NCI-H2081 treated with DMSO at 0.1 percent for 48 hours (cell line): ENCODE results near the gene LTBP2.

Source experiments
- DNase-seq: peaks from one replicate; lab custom pipeline; 2025; lab: John Stamatoyannopoulos, UW

LTBP2 gene

GRCh38 chr14:74571901-74572725 is 39.9 kb downstream of the LTBP2 start:
- DNase-seq: no peak

GRCh38 chr14:74571441-74571841 is 40.6 kb downstream of the LTBP2 start:
- DNase-seq: no peak

GRCh38 chr14:74570696-74571095 is 41.3 kb downstream of the LTBP2 start:
- DNase-seq: no peak

- DNase-seq: no peak
Measured at GRCh38 chr14:74569806-74570591, 42.0 kb downstream of the LTBP2 start.

GRCh38 chr14:74569387-74569786 is 42.6 kb downstream of the LTBP2 start:
- DNase-seq: no peak

- no peak for DNase-seq
Measured at GRCh38 chr14:74568911-74569310, 43.1 kb downstream of the LTBP2 start.

GRCh38 chr14:74568380-74568649 is 43.7 kb downstream of the LTBP2 start:
- DNase-seq: no peak

- no peak for DNase-seq
Measured at GRCh38 chr14:74567646-74568379, 44.2 kb downstream of the LTBP2 start.

- no peak for DNase-seq
Measured at GRCh38 chr14:74567219-74567618, 44.8 kb downstream of the LTBP2 start.

- no peak for DNase-seq
Measured at GRCh38 chr14:74566174-74567141, 45.6 kb downstream of the LTBP2 start.

GRCh38 chr14:74563586-74564159 is 48.4 kb downstream of the LTBP2 start:
- no peak for DNase-seq

GRCh38 chr14:74563233-74563585 is 48.8 kb downstream of the LTBP2 start:
- DNase-seq: no peak

GRCh38 chr14:74562515-74563232 is 49.4 kb downstream of the LTBP2 start:
- no peak for DNase-seq

GRCh38 chr14:74558655-74559054 is 53.4 kb downstream of the LTBP2 start:
- DNase-seq: no peak

GRCh38 chr14:74557691-74558090 is 54.3 kb downstream of the LTBP2 start:
- DNase-seq: no peak

GRCh38 chr14:74555476-74556050 is 56.5 kb downstream of the LTBP2 start:
- DNase-seq: no peak

GRCh38 chr14:74554742-74555362 is 57.2 kb downstream of the LTBP2 start:
- no peak for DNase-seq

GRCh38 chr14:74552623-74553022 is 59.4 kb downstream of the LTBP2 start:
- no peak for DNase-seq

GRCh38 chr14:74551431-74552371 is 60.3 kb downstream of the LTBP2 start:
- no peak for DNase-seq
